H1 (cell line): Measurements from ENCODE around the gene ARHGEF28. TPM values are rescaled to one million over a fixed set of nuclear protein-coding genes. Genes with fewer than 3 reads are reported as not detected.

Experiments used
- CTCF ChIA-PET: fragments of 300-600 bp; sonication (Branson Sonifier 250); formaldehyde crosslinking; loops from one replicate; lab custom pipeline; 2021; ENCODE audit not compliant: partially characterized antibody; lab: Charles Lee
- POLR2A ChIA-PET: fragments of 300-600 bp; sonication (Branson Sonifier 250); formaldehyde crosslinking; loops from one replicate; lab custom pipeline; 2021; ENCODE audit warnings: inconsistent platforms; ENCODE audit not compliant: partially characterized antibody; lab: Charles Lee
- DNase-seq, 2 experiments: peaks; one replicate each; pipeline versions ENCODE4 v3.0.0 to v3.0.0-alpha.2; 2010 to 2022; ENCODE audit warnings: low spot score in 2 of 2, low read depth in 1 of 2, mixed read lengths in 1 of 2
- FAIRE-seq: peaks from 2 replicates; lab custom pipeline; 2011; peaks lifted over from hg19 to GRCh38; lab: Jason Lieb, UNC
- H2AFZ ChIP-seq: 2 replicates; pipeline ENCODE4 v1.8.1; 2012; ENCODE audit warnings: low read length, inconsistent platforms
- H2AK5ac ChIP-seq: 2 replicates; pipeline ENCODE4 v1.6.1; 2013; ENCODE audit warnings: low read depth, low read length
- H2BK120ac ChIP-seq: replicated peaks from 2 replicates; pipeline ENCODE3; 2013; ENCODE audit warnings: low read depth, low read length, inconsistent platforms
- H2BK12ac ChIP-seq: 2 replicates; pipeline ENCODE4 v1.6.1; 2013; ENCODE audit warnings: low read depth, low read length
- H2BK15ac ChIP-seq: 2 replicates; pipeline ENCODE4 v1.6.1; 2013; ENCODE audit warnings: low read length
- H2BK20ac ChIP-seq: 2 replicates; pipeline ENCODE4 v1.6.1; 2013; ENCODE audit warnings: low read length
- H2BK5ac ChIP-seq: 2 replicates; pipeline ENCODE4 v1.6.1; 2013; ENCODE audit warnings: low read depth, low read length
- H3K14ac ChIP-seq: 2 replicates; pipeline ENCODE4 v1.6.1; 2013; ENCODE audit warnings: inconsistent platforms; ENCODE audit not compliant: insufficient read length
- H3K18ac ChIP-seq: 2 replicates; pipeline ENCODE4 v1.6.1; 2013; ENCODE audit warnings: low read length; ENCODE audit errors: extremely low read depth
- H3K23ac ChIP-seq: 2 replicates; pipeline ENCODE4 v1.6.1; 2013; ENCODE audit warnings: inconsistent platforms; ENCODE audit not compliant: insufficient read length
- H3K23me2 ChIP-seq: 2 replicates; pipeline ENCODE4 v1.6.1; 2013; ENCODE audit warnings: low read depth, low read length
- H3K27ac ChIP-seq: 2 replicates; pipeline ENCODE4 v1.6.1; 2011; ENCODE audit warnings: low read depth, low read length, inconsistent platforms
- H3K27me3 ChIP-seq, 4 experiments: replicated peaks in 1 of 4; 1 replicate in 1 of 4; 2 replicates in 3 of 4; pipeline versions ENCODE4 v1.6.1 to v1.8.1; 2011 to 2013; ENCODE audit warnings: low read length in 3 of 4, mild to moderate bottlenecking in 3 of 4, inconsistent platforms in 2 of 4, mixed read lengths in 2 of 4, moderate library complexity in 1 of 4; ENCODE audit not compliant: control insufficient read depth in 3 of 4, insufficient read depth in 3 of 4; ENCODE audit errors: extremely low read depth in 1 of 4
- H3K36me3 ChIP-seq, 4 experiments: 2 replicates each; pipeline versions ENCODE4 v1.6.1 to v1.8.1; 2011 to 2013; ENCODE audit warnings: mild to moderate bottlenecking in 4 of 4, low read length in 3 of 4, moderate library complexity in 2 of 4, control low read depth in 1 of 4, inconsistent platforms in 1 of 4; ENCODE audit not compliant: insufficient read depth in 4 of 4, control insufficient read depth in 2 of 4
- H3K4ac ChIP-seq: replicated peaks from 2 replicates; pipeline ENCODE3; 2013; ENCODE audit warnings: low read length, low read depth, mixed read lengths, inconsistent platforms; ENCODE audit not compliant: insufficient read length
- H3K4me1 ChIP-seq, 4 experiments: replicated peaks in 1 of 4; 1 replicate in 1 of 4; 2 replicates in 3 of 4; pipeline versions ENCODE4 v1.6.1 to v1.8.1; 2011 to 2013; ENCODE audit warnings: low read length in 3 of 4, inconsistent platforms in 2 of 4, mixed read lengths in 1 of 4; ENCODE audit not compliant: insufficient read depth in 4 of 4, control insufficient read depth in 3 of 4
- H3K4me2 ChIP-seq, 2 experiments: 2 replicates each; pipeline versions ENCODE4 v1.6.1 to v1.8.1; 2011 to 2013; ENCODE audit warnings: low read depth in 2 of 2, low read length in 2 of 2, control low read depth in 1 of 2, inconsistent platforms in 1 of 2, mild to moderate bottlenecking in 1 of 2; ENCODE audit not compliant: insufficient read depth in 1 of 2
- H3K4me3 ChIP-seq, 4 experiments: fragments of 200-600, 300-600 bp in 1 of 4; sonication (generic), shearing (Covaris generic), sonication (Bioruptor Twin) in 1 of 4; 2 replicates each; pipeline versions ENCODE4 v1.5.1 to v1.8.1; 2011 to 2016; ENCODE audit warnings: low read length in 4 of 4, low read depth in 3 of 4, control low read depth in 2 of 4, inconsistent platforms in 2 of 4, mild to moderate bottlenecking in 2 of 4, mixed read lengths in 1 of 4, moderate library complexity in 1 of 4; ENCODE audit not compliant: insufficient read depth in 2 of 4; ENCODE audit errors: extremely low read depth in 1 of 4
- H3K56ac ChIP-seq: replicated peaks from 2 replicates; pipeline ENCODE3; 2013; ENCODE audit warnings: low read depth, mild to moderate bottlenecking, mixed read lengths, low read length, inconsistent platforms; ENCODE audit not compliant: insufficient read length
- H3K79me1 ChIP-seq: 2 replicates; pipeline ENCODE4 v1.6.1; 2013; ENCODE audit warnings: low read depth, low read length, control low read depth
- H3K79me2 ChIP-seq, 2 experiments: 2 replicates each; pipeline versions ENCODE4 v1.6.1 to v1.8.1; 2012 to 2013; ENCODE audit warnings: low read length in 2 of 2, mild to moderate bottlenecking in 2 of 2, inconsistent platforms in 1 of 2; ENCODE audit not compliant: insufficient read depth in 2 of 2, control insufficient read depth in 1 of 2
- H3K9ac ChIP-seq, 4 experiments: replicated peaks in 1 of 4; 1 replicate in 1 of 4; 2 replicates in 3 of 4; pipeline versions ENCODE4 v1.6.1 to v1.8.1; 2011 to 2013; ENCODE audit warnings: low read depth in 3 of 4, low read length in 3 of 4, control low read depth in 2 of 4, mild to moderate bottlenecking in 2 of 4, moderate library complexity in 2 of 4, inconsistent platforms in 1 of 4; ENCODE audit errors: extremely low read depth in 1 of 4
- H3K9me3 ChIP-seq, 2 experiments: 2 replicates each; pipeline versions ENCODE4 v1.6.1 to v1.8.1; 2012 to 2013; ENCODE audit warnings: mild to moderate bottlenecking in 2 of 2, moderate library complexity in 2 of 2, control low read depth in 1 of 2, inconsistent platforms in 1 of 2, low read depth in 1 of 2, low read length in 1 of 2, mixed read lengths in 1 of 2; ENCODE audit not compliant: insufficient read depth in 2 of 2
- H4K20me1 ChIP-seq, 2 experiments: replicated peaks in 1 of 2; 2 replicates each; pipeline versions ENCODE3 to v1.8.1; 2011 to 2013; ENCODE audit warnings: inconsistent platforms in 2 of 2, low read length in 2 of 2, mild to moderate bottlenecking in 1 of 2; ENCODE audit not compliant: insufficient read depth in 2 of 2, control insufficient read depth in 1 of 2
- H4K5ac ChIP-seq: 2 replicates; pipeline ENCODE4 v1.6.1; 2013; ENCODE audit warnings: low read length, low read depth, mixed read lengths, inconsistent platforms; ENCODE audit not compliant: insufficient read length
- H4K8ac ChIP-seq: 2 replicates; pipeline ENCODE4 v1.8.0; 2013; ENCODE audit warnings: mild to moderate bottlenecking, moderate library complexity, low read length, inconsistent platforms; ENCODE audit not compliant: insufficient read depth; ENCODE audit errors: extremely low read depth
- H4K91ac ChIP-seq: replicated peaks from 2 replicates; pipeline ENCODE3; 2013; ENCODE audit warnings: low read length, mixed read lengths, inconsistent platforms; ENCODE audit not compliant: insufficient read length
- CBX8 ChIP-seq: fragments of 300-800, 300-1000 bp; sonication (generic); IDR thresholded peaks from 2 replicates; pipeline ENCODE4 v1.7.1; 2016; ENCODE audit warnings: low read depth, low read length, borderline replicate concordance
- CEBPB ChIP-seq: IDR thresholded peaks from 2 replicates; pipeline ENCODE4 v1.6.1; 2012; ENCODE audit warnings: low read depth, low read length
- EZH2 ChIP-seq: fragments of 200-600 bp; sonication (generic); IDR thresholded peaks from 2 replicates; pipeline ENCODE4 v1.7.1; 2012; ENCODE audit warnings: low read depth, mild to moderate bottlenecking, moderate library complexity, low read length, inconsistent platforms; ENCODE audit not compliant: severe bottlenecking
- HDAC6 ChIP-seq: IDR thresholded peaks from one replicate; pipeline ENCODE4 v1.7.1; 2012; ENCODE audit warnings: low read depth, mild to moderate bottlenecking, inconsistent platforms, low read length, moderate library complexity
- NANOG ChIP-seq: IDR thresholded peaks from 2 replicates; pipeline ENCODE4 v1.6.1; 2011; ENCODE audit warnings: low read length, low read depth, mild to moderate bottlenecking, inconsistent platforms; ENCODE audit not compliant: insufficient read depth, poor library complexity, severe bottlenecking
- PHF8 ChIP-seq: fragments of 200-600 bp; sonication (generic); conservative IDR thresholded peaks from 2 replicates; pipeline ENCODE4 v1.7.1; 2012; ENCODE audit warnings: low read depth, mild to moderate bottlenecking, inconsistent platforms, low read length, moderate library complexity
- POLR2AphosphoS5 ChIP-seq: IDR thresholded peaks from 2 replicates; pipeline ENCODE4 v1.6.1; 2011; ENCODE audit warnings: low read depth, low read length
- RBBP5 ChIP-seq: IDR thresholded peaks from 2 replicates; pipeline ENCODE4 v1.7.1; 2012; ENCODE audit warnings: low read depth, mild to moderate bottlenecking, inconsistent platforms, low read length, moderate library complexity, borderline replicate concordance
- SIN3A ChIP-seq, 2 experiments: IDR thresholded peaks in 1 of 2; conservative IDR thresholded peaks in 1 of 2; 2 replicates each; pipeline ENCODE4 v1.6.1; 2011 to 2012; ENCODE audit warnings: low read length in 2 of 2, improper control_type of control experiment in 1 of 2, low read depth in 1 of 2, mild to moderate bottlenecking in 1 of 2
- SUZ12 ChIP-seq: fragments of 200-600 bp; sonication (generic); IDR thresholded peaks from 2 replicates; pipeline ENCODE4 v1.6.1; 2012; ENCODE audit warnings: mild to moderate bottlenecking, inconsistent platforms, low read length, moderate library complexity, mixed read lengths
- TBP ChIP-seq: IDR thresholded peaks from 2 replicates; pipeline ENCODE4 v1.6.1; 2011; ENCODE audit warnings: low read depth, low read length, improper control_type of control experiment
- TCF12 ChIP-seq: IDR thresholded peaks from 2 replicates; pipeline ENCODE4 v1.6.1; 2011; ENCODE audit warnings: low read depth, mild to moderate bottlenecking, low read length
- TEAD4 ChIP-seq: IDR thresholded peaks from 2 replicates; pipeline ENCODE4 v1.6.1; 2012; ENCODE audit warnings: low read depth, low read length, inconsistent platforms, mixed read lengths
- WGBS, 2 experiments: shearing (Covaris generic) in 1 of 2; methylation state at CpG; one replicate each; pipeline versions ENCODE4 v1.1.6 to v1.1.7; 2013 to 2015; ENCODE audit warnings: low lambda C conversion rate in 2 of 2, mixed read lengths in 2 of 2, inconsistent platforms in 1 of 2, low coverage in 1 of 2, missing lambda C conversion rate in 1 of 2; ENCODE audit not compliant: insufficient replicate concordance in 2 of 2, insufficient coverage in 1 of 2, insufficient read length in 1 of 2; ENCODE audit errors: extremely low coverage in 1 of 2, missing lambda C conversion rate in 1 of 2; 5-methylcytosine and 5-hydroxymethylcytosine counted together
- polyA plus RNA-seq, 7 experiments: library from polyadenylated mRNA; depleted of rRNA in 3 of 7; stranded (reverse) in 5 of 7; unstranded in 2 of 7; fragments of >200 nt in 5 of 7; fragments of 200-250 nt in 2 of 7; gene quantifications; 1 replicate in 5 of 7; 2 replicates in 1 of 7; 4 replicates in 1 of 7; pipeline versions ENCODE4 v1.2.1 to v1.2.3, GENCODE V29; 2011 to 2013; ENCODE audit warnings: missing spikeins in 2 of 7, mixed read lengths in 2 of 7
- total RNA-seq: library from RNA; stranded (reverse); fragmentation: NEBNext Ultra II Directional; extraction: Animal tissue kit (Norgen Biotek cat#: 25700); gene quantifications from 2 replicates; pipeline ENCODE4 v1.2.1, GENCODE V29; 2021

The ARHGEF28 gene
- total and polyA plus RNA-seq, 2 of the 8 experiments (the other 6 are each of a cell fraction or from before 2014, with no cell fraction given), result 0.33 to 1.0 TPM

GRCh38 chr5:73786043-73786831 lies 160.2 kb downstream of the ARHGEF28 start:
- H2BK5ac ChIP-seq, result no peak overlapping the region
- 87% methylated on average over 13 of the region's 13 CpGs; no CpG with 5 or more reads in 1 of the 2 experiments for WGBS, 2 experiments
- H3K14ac ChIP-seq, result no peak overlapping the region
- no peak overlapping the region for H4K91ac ChIP-seq
- ChIA-PET CTCF (interaction anchor here (0.9 to 14.7 kb wide), 3 partner anchors 12 to 196 kb away, joined by 3 to 254 read pairs (median 3); no protein-coding TSS in a partner anchor), POLR2A (no interaction called here)
- no peak overlapping the region for H2BK15ac ChIP-seq
- H3K56ac ChIP-seq, result no peak overlapping the region
- no peaks in the 10 kb centered on the region for H3K79me1 ChIP-seq
- H3K4me3 ChIP-seq, result no peak overlapping the region
- H4K5ac ChIP-seq, result no peak overlapping the region
- no peaks in the 10 kb centered on the region for H3K4me1 ChIP-seq
- no peaks in the 10 kb centered on the region for H4K20me1 ChIP-seq
- H3K36me3 ChIP-seq, result no peaks in the 10 kb centered on the region
- H3K27ac ChIP-seq, result no peak overlapping the region
- H3K23me2 ChIP-seq, result peaks cover 2% of the 10 kb centered on the region; the same call in 1 of the 2 replicates
- H2BK20ac ChIP-seq, result no peak overlapping the region
- FAIRE-seq (no peak), DNase-seq (no peak)
- H3K27me3 ChIP-seq, result peaks cover 0 to 1% (median 0%) of the 10 kb centered on the region in 4 experiments; a peak in 1 of 7 replicates
- H2AK5ac ChIP-seq, result no peak overlapping the region
- H3K23ac ChIP-seq, result no peak overlapping the region
- H3K79me2 ChIP-seq, result no peaks in the 10 kb centered on the region
- no peak overlapping the region for H3K4ac ChIP-seq
- H3K18ac ChIP-seq, result no peak overlapping the region
- no peak overlapping the region for H2BK12ac ChIP-seq
- no peaks in the 10 kb centered on the region for H3K9me3 ChIP-seq
- no peak overlapping the region for H4K8ac ChIP-seq
- no peak overlapping the region for H2AFZ ChIP-seq
- no peak overlapping the region for H2BK120ac ChIP-seq
- no peak overlapping the region for H3K9ac ChIP-seq
- H3K4me2 ChIP-seq, result no peak overlapping the region
- TF ChIP-seq POLR2AphosphoS5 (no peak), PHF8 (no peak), TBP (no peak), CBX8 (no peak), TCF12 (no peak), HDAC6 (no peak), SIN3A (conservative IDR thresholded peaks at IDR 0.05 in 1 of 2, IDR thresholded peaks at IDR 0.05 in 1 of 2; ENCODE audit: low read depth in 1 of 2, low read length in 2 of 2) (no peak), CEBPB (no peak), NANOG (no peak), EZH2 (no peak), RBBP5 (no peak), TEAD4 (no peak), SUZ12 (no peak)
